HS-27A (cell line): ENCODE measurements around the gene TMEM135.
A peak's percentile ranks its signal among the peaks of the same experiment; 100 is the strongest.
"Not testable (repeated sequence)": the region's sequence is repeated elsewhere in the genome, so short reads cannot be mapped to it uniquely, and the experiment has no call there.

Experiments used
- DNase-seq: peaks from one replicate; pipeline ENCODE4 v3.0.0-alpha.2; 2012; ENCODE audit warnings: low read depth, missing footprints

TMEM135 gene

DNA sequence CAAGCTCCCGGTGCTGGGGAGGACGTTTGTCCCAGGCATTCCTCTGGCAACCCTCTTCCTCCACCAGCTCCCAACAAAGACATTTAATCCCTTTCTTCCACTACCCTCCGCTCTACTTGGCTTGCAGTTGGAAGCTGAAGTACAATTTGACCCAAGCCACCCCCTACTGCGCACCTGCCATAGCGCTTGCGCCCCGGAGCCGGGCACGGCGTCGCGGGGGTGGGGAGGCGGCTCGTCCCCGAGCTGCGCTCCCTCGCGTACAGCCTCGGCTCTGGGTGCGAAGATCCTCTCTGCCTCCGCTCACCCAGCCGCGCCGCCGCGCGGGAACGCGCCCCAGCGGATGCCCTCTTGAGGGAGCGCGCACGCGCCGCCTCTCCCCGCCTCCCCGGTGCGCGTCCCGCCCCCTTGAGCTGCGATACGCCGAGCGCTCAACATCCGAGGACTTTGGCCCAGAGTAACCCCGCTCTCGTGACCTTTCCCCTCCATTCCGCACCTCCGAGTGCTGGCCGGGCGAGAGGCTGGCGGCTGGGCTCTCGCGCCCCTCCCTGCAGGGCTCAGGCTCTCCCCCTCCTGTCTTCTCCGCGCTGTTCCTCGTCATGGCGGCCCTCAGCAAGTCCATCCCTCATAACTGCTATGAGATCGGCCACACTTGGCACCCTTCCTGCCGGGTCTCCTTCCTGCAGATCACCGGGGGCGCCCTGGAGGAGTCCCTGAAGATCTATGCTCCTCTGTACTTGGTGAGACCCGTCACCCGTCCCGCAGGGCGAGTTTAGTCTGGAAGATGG is at the start of gene TMEM135:
TMEM135 (plus strand) TSS at position 485 of the 785 bp plus-strand sequence; CDS start at position 597, 112 bp downstream.
- peak; percentile 80 for DNase-seq

- no peak for DNase-seq
Measured at GRCh38 chr11:86988351-86988881, 49.3 kb upstream of the TMEM135 start.

- DNase-seq: no peak
Measured at GRCh38 chr11:86990031-86990430, 47.7 kb upstream of the TMEM135 start.

GRCh38 chr11:86990515-86990914 is 47.2 kb upstream of the TMEM135 start:
- peak; percentile 45 for DNase-seq

DNA sequence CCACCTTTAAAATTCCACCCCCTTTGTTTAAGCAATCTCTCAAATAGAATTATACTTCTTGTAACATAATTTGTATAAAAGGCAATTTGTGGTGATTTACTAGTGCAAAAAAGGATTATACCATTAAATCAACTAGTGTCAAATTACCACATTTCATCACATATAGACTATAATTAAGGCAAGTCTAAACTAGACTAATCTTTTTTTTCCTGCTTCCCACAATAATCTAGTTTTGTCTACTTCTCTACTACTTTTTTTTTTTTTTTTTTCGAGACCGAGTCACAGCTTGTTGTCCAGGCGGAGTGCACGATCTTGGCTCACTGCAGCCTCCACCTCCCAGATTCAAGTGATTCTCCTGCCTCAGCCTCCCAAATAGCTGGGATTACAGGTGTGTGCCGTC is 46.4 kb upstream of the TMEM135 start:
- DNase-seq: no peak

DNA sequence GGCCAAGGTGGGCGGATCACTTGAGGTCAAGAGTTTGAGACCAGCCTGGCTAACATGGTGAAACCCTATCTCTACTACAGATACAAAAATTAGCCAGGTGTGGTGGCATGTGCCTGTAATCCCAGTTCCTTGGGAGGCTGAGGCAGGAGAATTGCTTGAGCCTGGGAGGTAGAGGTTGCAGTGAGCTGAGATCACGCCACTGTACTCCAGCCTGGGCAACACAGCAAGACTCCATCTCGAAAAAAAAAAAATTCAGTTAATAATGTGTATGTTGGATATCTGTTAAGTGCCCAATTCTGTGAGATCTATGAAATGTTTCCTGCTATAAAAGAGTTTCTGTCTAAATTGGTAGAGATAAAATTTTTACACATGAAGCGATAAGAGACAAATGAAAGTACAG is 45.4 kb upstream of the TMEM135 start:
- not testable (repeated sequence) for DNase-seq

DNA sequence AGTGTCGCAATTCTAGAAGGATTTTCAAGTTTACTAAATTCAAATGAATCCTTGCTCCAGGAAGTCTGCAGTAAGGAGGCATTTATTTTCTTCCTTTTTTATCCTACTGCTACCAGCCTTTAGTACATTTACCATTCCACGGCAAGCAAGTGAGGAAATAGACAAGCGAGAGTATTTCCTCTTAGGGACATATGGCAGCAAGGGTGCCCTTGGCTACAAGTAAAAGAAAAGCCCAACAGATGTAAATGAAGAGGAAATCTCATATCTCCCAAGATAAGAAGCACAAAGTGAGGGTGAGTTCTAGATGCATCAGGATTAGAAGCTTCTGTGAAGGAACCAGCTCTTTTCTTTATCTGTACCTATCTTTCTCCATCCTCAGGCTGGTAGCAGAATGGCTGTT is 44.7 kb upstream of the TMEM135 start:
- DNase-seq: no peak

- DNase-seq: no peak
Measured at GRCh38 chr11:86996953-86997570, 40.7 kb upstream of the TMEM135 start.

DNA sequence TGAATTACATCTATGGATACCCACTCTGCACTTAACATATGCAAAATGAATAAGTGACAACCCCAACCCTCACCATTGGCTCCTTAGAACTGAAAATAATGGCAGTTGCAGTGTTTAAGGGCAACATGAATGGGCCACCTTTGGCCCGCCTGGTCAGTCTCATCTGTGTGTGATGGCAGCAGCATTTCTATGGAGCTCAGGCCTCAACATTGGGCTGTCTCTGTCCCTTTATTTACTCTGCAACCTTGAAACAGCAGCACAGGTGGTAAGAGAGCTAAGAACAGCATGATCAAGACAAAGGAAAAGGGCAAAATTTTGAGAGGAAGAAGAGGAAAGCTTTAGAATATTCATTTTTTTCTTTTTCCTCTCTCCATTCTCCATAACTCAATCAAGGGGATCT is 38.3 kb upstream of the TMEM135 start:
- DNase-seq: no peak

DNA sequence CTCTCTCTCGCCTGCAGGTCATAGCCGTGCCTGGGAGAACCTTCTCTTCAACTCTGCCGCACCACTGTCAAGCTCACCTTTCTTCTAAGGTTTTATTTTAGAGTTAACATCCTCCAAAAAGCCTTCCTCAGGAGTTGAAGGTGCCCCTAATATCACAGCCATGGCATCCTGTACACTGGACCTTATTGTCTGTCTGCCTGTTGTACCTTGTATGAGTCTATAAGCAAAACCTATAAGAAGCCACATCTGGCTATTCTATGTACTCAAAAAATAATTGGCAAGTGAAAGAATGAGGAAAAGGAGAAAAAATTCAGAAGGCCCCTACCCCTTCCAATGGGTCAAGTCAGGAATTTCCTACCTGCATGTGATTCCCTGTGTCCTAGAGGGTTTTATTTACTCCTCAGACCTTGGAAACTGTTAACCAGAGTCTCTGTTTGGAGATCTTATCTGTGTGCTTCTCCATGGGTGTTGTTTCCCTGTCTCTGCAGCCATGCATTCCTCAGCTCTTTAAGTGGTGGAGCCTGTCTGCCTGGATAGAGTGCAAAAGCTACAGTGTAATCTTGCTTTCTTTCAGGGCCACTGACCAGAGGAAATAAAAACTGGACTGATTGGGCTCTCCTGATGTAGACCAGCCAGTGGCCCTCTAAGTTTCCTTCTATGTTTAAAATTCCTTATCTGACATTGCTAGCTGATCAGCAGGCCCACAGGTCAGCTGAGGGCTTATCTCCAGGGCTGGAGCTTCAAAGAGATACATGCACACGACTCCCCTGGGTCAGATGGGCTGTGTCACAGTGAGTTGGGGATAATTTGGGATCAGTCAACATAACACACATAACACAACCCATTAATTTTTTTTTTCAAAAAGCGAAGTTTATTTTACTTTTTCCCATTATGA is 37.6 kb upstream of the TMEM135 start:
- DNase-seq: no peak

DNA sequence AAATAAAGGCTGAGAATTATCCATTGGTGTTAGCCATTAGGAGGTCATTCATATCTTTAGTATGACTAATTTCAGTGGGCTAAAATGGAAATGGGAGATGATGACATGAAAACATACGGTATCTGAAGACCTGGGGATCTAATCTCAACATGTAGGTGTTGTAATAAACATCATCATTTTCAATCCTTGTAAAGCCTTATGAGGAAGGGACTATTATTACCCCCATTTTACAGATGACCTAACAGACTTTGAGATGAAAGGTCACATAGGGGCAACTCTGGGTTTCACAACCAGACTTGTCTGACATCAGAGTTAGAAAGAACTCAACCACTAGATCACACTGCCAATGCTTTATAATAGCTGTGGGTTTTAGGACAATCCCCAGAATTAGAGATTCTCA is 34.8 kb upstream of the TMEM135 start:
- no peak for DNase-seq

DNA sequence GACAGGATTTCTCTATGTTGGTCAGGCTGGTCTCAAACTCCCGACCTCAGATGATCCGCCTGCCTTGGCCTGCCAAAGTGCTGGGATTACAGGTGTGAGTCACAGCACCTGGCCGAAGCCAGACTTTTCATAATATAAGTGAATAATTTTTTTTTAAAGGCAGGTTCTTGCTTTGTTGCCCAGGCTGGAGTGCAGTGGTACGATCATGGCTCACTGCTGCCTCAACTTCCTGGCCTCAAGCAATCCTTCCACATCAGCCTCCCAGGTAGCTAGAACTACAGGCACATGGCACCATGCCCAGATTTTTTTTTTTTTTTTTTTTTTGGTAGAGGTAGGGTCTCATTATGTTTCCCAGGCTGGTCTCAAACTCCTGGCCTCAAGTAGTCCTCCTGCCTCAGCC is 33.5 kb upstream of the TMEM135 start:
- not testable (repeated sequence) for DNase-seq

- DNase-seq: no peak
Measured at GRCh38 chr11:87005569-87005921, 32.2 kb upstream of the TMEM135 start.

DNA sequence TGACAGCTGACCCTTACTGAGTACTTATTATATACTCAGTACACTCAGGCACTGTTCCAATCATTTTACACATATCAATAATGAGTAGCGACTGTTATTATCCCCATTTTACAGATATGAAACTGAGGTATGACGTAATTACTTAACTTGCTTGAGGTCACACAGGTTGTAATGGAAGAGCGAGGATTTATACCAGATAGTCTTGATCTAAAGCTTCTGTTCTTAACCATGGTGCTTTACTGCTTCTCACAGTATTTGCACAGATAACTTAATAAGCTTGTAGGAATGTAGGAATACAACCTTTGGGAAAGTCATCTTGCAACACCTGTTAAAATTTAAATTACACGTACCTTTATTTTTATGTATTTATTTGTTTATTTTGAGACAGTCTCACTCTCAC is 31.7 kb upstream of the TMEM135 start:
- no peak for DNase-seq

- no peak for DNase-seq
Measured at GRCh38 chr11:87007963-87008362, 29.8 kb upstream of the TMEM135 start.

DNA sequence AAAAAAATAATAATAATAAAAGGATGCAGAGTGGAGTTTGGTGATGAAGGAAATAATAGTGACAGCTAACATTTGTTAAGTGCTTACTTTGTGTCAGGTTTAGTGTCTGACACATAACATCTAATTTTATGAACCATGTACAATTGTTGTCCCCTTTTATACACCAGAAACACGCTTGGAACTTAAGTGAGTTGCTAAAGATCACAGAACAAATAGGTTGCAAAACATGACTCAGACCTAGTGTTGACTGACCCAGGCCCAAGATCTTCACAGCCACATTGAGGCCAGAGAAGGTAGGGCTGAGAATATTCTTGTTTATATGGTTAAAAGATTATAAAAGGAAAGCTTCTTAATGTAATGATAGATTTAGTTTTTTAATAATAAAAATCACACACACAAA is 25.6 kb upstream of the TMEM135 start:
- DNase-seq: no peak

- no peak for DNase-seq
Measured at GRCh38 chr11:87012673-87013072, 25.1 kb upstream of the TMEM135 start.

GRCh38 chr11:87013912-87014825 is 23.6 kb upstream of the TMEM135 start:
- DNase-seq: no peak

DNA sequence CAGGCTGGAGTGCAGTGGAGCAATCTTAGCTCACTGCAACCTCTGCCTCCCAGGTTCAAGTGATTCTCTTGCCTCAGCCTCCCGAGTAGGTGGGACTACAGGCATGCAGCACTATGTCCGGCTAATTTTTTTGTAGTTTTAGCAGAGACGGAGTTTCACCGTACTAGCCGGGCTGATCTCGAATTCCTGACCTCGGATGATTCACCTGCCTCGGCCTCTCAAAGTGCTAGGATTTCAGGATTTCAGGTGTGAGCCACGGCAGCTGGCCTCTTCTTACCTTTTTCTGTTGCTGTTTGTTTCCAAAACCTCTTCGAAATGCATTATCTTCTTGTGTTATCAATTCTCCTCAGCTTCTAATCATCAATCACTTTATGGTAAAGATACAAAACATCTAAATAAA is 22.1 kb upstream of the TMEM135 start:
- no peak for DNase-seq

- DNase-seq: no peak
Measured at GRCh38 chr11:87019613-87020271, 18.0 kb upstream of the TMEM135 start.

GRCh38 chr11:87020336-87020735 is 17.4 kb upstream of the TMEM135 start:
- no peak for DNase-seq
